ENCODE measurements around the gene FHL2.

Gene FHL2

GRCh38 chr2:105338020-105338385 lies 60.8 kb downstream of the FHL2 start:
- H4K8ac ChIP-seq (ENCODE audit: low read length), result no peak overlapping the region
- WGBS, result 22% methylated on average over 4 of the region's 5 CpGs
- peak overlapping the region; percentile 84 to 95 for H3K4me3 ChIP-seq (ENCODE audit: insufficient read depth in 1 of 2, low read depth in 1 of 2, low read length in 2 of 2)
- peaks cover 7 to 43% of the 10 kb centered on the region in 2 experiments for H3K36me3 ChIP-seq (ENCODE audit: control insufficient read depth in 1 of 2, insufficient read depth in 2 of 2, low read depth in 1 of 2, low read length in 2 of 2)
- peak overlapping the region in 1 of 2 experiments; percentile 9 for H3K4ac ChIP-seq (ENCODE audit: low read depth in 1 of 2, low read length in 2 of 2)
- H2BK15ac ChIP-seq (ENCODE audit: low read depth, poor library complexity, severe bottlenecking), result no peak overlapping the region
- H2BK120ac ChIP-seq (ENCODE audit: low read depth, low read length), result no peak overlapping the region
- no peak overlapping the region for H3K27ac ChIP-seq (ENCODE audit: low read length, poor library complexity, severe bottlenecking)
- H3K9ac ChIP-seq (ENCODE audit: low read length), result peak overlapping the region; percentile 98
- no peak overlapping the region for H3K23ac ChIP-seq (ENCODE audit: low read length in 2 of 2)
- no peak overlapping the region for H2AK5ac ChIP-seq (ENCODE audit: low read length, severe bottlenecking)
- peaks cover 9% of the 10 kb centered on the region for H3K79me1 ChIP-seq (replicated peaks; ENCODE audit: low read length, poor library complexity, severe bottlenecking)
- H4K91ac ChIP-seq (ENCODE audit: low read length), result no peak overlapping the region
- DNase-seq, result no peak
- no peak overlapping the region for H2BK5ac ChIP-seq (ENCODE audit: low read depth, low read length, poor library complexity, severe bottlenecking)
- peaks cover 3% of the 10 kb centered on the region for H3K4me1 ChIP-seq (ENCODE audit: control insufficient read depth, insufficient read depth, low read depth, low read length)
- H3K14ac ChIP-seq (ENCODE audit: low read length in 2 of 2), result no peak overlapping the region
- no peak overlapping the region for H2BK12ac ChIP-seq (ENCODE audit: low read length in 2 of 2)
- no peaks in the 10 kb centered on the region for H3K9me3 ChIP-seq (ENCODE audit: control insufficient read depth, low read length)
- no peak overlapping the region for H2AFZ ChIP-seq (ENCODE audit: low read depth, low read length)
- no peak overlapping the region for H3K18ac ChIP-seq (ENCODE audit: low read depth in 1 of 2, low read length in 2 of 2)
- no peaks in the 10 kb centered on the region for H3K27me3 ChIP-seq (ENCODE audit: control insufficient read depth in 1 of 2, insufficient read depth in 1 of 2, low read length in 2 of 2)
- H3K4me2 ChIP-seq (ENCODE audit: low read length, poor library complexity, severe bottlenecking), result peak overlapping the region; percentile 84

- WGBS, result under 1% methylated on average over 49 of the region's 58 CpGs
Observed at GRCh38 chr2:105337122-105338019, 61.5 kb downstream of the FHL2 start, which contains the start of gene C2orf49. TSS of gene C2orf49 (plus strand) at chr2:105337540. CDS start at chr2:105337588, 48 bp downstream.

GRCh38 chr2:105336786-105337121 lies 62.1 kb downstream of the FHL2 start:
- 0% methylated on average over 4 of the region's 7 CpGs for WGBS
- Histone ChIP-seq H3K4me1 (ENCODE audit: control insufficient read depth, insufficient read depth, low read depth, low read length) (peaks cover 3% of the 10 kb centered on the region), H3K23ac (ENCODE audit: low read length in 2 of 2) (no peak overlapping the region), H3K79me1 (replicated peaks; ENCODE audit: low read length, poor library complexity, severe bottlenecking) (peaks cover 9% of the 10 kb centered on the region), H2BK5ac (ENCODE audit: low read depth, low read length, poor library complexity, severe bottlenecking) (no peak overlapping the region), H3K9me3 (ENCODE audit: control insufficient read depth, low read length) (no peaks in the 10 kb centered on the region), H3K27ac (ENCODE audit: low read length, poor library complexity, severe bottlenecking) (peak overlapping the region; percentile 96), H2AK5ac (ENCODE audit: low read length, severe bottlenecking) (no peak overlapping the region), H3K4me3 (ENCODE audit: insufficient read depth in 1 of 2, low read depth in 1 of 2, low read length in 2 of 2) (peak overlapping the region in 1 of 2 experiments; percentile 95), H3K27me3 (ENCODE audit: control insufficient read depth in 1 of 2, insufficient read depth in 1 of 2, low read length in 2 of 2) (no peaks in the 10 kb centered on the region), H3K9ac (ENCODE audit: low read length) (peak overlapping the region; percentile 98), H2BK120ac (ENCODE audit: low read depth, low read length) (no peak overlapping the region), H2BK15ac (ENCODE audit: low read depth, poor library complexity, severe bottlenecking) (no peak overlapping the region), H4K91ac (ENCODE audit: low read length) (no peak overlapping the region), H4K8ac (ENCODE audit: low read length) (no peak overlapping the region), H3K14ac (ENCODE audit: low read length in 2 of 2) (no peak overlapping the region), H2BK12ac (ENCODE audit: low read length in 2 of 2) (no peak overlapping the region), H3K4me2 (ENCODE audit: low read length, poor library complexity, severe bottlenecking) (peak overlapping the region; percentile 48), H3K4ac (ENCODE audit: low read depth in 1 of 2, low read length in 2 of 2) (peak overlapping the region in 1 of 2 experiments; percentile 3), H3K36me3 (ENCODE audit: control insufficient read depth in 1 of 2, insufficient read depth in 2 of 2, low read depth in 1 of 2, low read length in 2 of 2) (peaks cover 3 to 31% of the 10 kb centered on the region in 2 experiments), H2AFZ (ENCODE audit: low read depth, low read length) (no peak overlapping the region), H3K18ac (ENCODE audit: low read depth in 1 of 2, low read length in 2 of 2) (no peak overlapping the region)
- no peak for DNase-seq

More at GRCh38 chr2:105337122-105338019, 61.5 kb downstream of the FHL2 start, which contains the start of gene C2orf49:
- peak within 1 kb of the TSS; percentile 84 for H3K4me2 ChIP-seq (ENCODE audit: low read length, poor library complexity, severe bottlenecking)
- peak within 1 kb of the TSS; percentile 55 to 98 for H3K4ac ChIP-seq (ENCODE audit: low read depth in 1 of 2, low read length in 2 of 2)
- DNase-seq, result peak; percentile 91
- H2BK5ac ChIP-seq (ENCODE audit: low read depth, low read length, poor library complexity, severe bottlenecking), result peak within 1 kb of the TSS; percentile 98
- H3K9ac ChIP-seq (ENCODE audit: low read length), result peak within 1 kb of the TSS; percentile 98
- H4K8ac ChIP-seq (ENCODE audit: low read length), result peak within 1 kb of the TSS; percentile 94
- peak within 1 kb of the TSS; percentile 96 for H3K27ac ChIP-seq (ENCODE audit: low read length, poor library complexity, severe bottlenecking)
- H2AK5ac ChIP-seq (ENCODE audit: low read length, severe bottlenecking), result no peak within 1 kb of the TSS
- peaks cover 6 to 37% of the 10 kb centered on the region in 2 experiments for H3K36me3 ChIP-seq (ENCODE audit: control insufficient read depth in 1 of 2, insufficient read depth in 2 of 2, low read depth in 1 of 2, low read length in 2 of 2)
- H3K14ac ChIP-seq (ENCODE audit: low read length in 2 of 2), result peak within 1 kb of the TSS in 1 of 2 experiments; percentile 77
- no peak within 1 kb of the TSS for H3K23ac ChIP-seq (ENCODE audit: low read length in 2 of 2)
- no peaks in the 10 kb centered on the region for H3K9me3 ChIP-seq (ENCODE audit: control insufficient read depth, low read length)
- H2BK12ac ChIP-seq (ENCODE audit: low read length in 2 of 2), result no peak within 1 kb of the TSS
- peak within 1 kb of the TSS; percentile 83 for H4K91ac ChIP-seq (ENCODE audit: low read length)
- H3K79me1 ChIP-seq (replicated peaks; ENCODE audit: low read length, poor library complexity, severe bottlenecking), result peaks cover 10% of the 10 kb centered on the region
- no peak within 1 kb of the TSS for H2BK15ac ChIP-seq (ENCODE audit: low read depth, poor library complexity, severe bottlenecking)
- H3K4me3 ChIP-seq (ENCODE audit: insufficient read depth in 1 of 2, low read depth in 1 of 2, low read length in 2 of 2), result peak within 1 kb of the TSS; percentile 84 to 95
- peak within 1 kb of the TSS; percentile 95 for H2AFZ ChIP-seq (ENCODE audit: low read depth, low read length)
- H3K4me1 ChIP-seq (ENCODE audit: control insufficient read depth, insufficient read depth, low read depth, low read length), result peaks cover 3% of the 10 kb centered on the region
- peak within 1 kb of the TSS; percentile 81 to 96 for H3K18ac ChIP-seq (ENCODE audit: low read depth in 1 of 2, low read length in 2 of 2)
- peak within 1 kb of the TSS; percentile 81 for H2BK120ac ChIP-seq (ENCODE audit: low read depth, low read length)
- H3K27me3 ChIP-seq (ENCODE audit: control insufficient read depth in 1 of 2, insufficient read depth in 1 of 2, low read length in 2 of 2), result no peaks in the 10 kb centered on the region

- no peak overlapping the region for H2BK15ac ChIP-seq (ENCODE audit: low read depth, poor library complexity, severe bottlenecking)
- no peak overlapping the region for H2BK120ac ChIP-seq (ENCODE audit: low read depth, low read length)
- H3K4me2 ChIP-seq (ENCODE audit: low read length, poor library complexity, severe bottlenecking), result no peak overlapping the region
- H3K18ac ChIP-seq (ENCODE audit: low read depth in 1 of 2, low read length in 2 of 2), result no peak overlapping the region
- no peak overlapping the region for H3K27ac ChIP-seq (ENCODE audit: low read length, poor library complexity, severe bottlenecking)
- no peak overlapping the region for H2AFZ ChIP-seq (ENCODE audit: low read depth, low read length)
- H3K23ac ChIP-seq (ENCODE audit: low read length in 2 of 2), result no peak overlapping the region
- H4K8ac ChIP-seq (ENCODE audit: low read length), result no peak overlapping the region
- no peak overlapping the region for H3K4me3 ChIP-seq (ENCODE audit: insufficient read depth in 1 of 2, low read depth in 1 of 2, low read length in 2 of 2)
- WGBS, result 100% methylated on average over 1 of the region's 2 CpGs
- no peak for DNase-seq
- H3K9me3 ChIP-seq (ENCODE audit: control insufficient read depth, low read length), result no peaks in the 10 kb centered on the region
- H4K91ac ChIP-seq (ENCODE audit: low read length), result no peak overlapping the region
- no peak overlapping the region for H3K4ac ChIP-seq (ENCODE audit: low read depth in 1 of 2, low read length in 2 of 2)
- peaks cover 4% of the 10 kb centered on the region for H3K79me1 ChIP-seq (replicated peaks; ENCODE audit: low read length, poor library complexity, severe bottlenecking)
- no peak overlapping the region for H2BK12ac ChIP-seq (ENCODE audit: low read length in 2 of 2)
- no peak overlapping the region for H3K14ac ChIP-seq (ENCODE audit: low read length in 2 of 2)
- no peak overlapping the region for H2BK5ac ChIP-seq (ENCODE audit: low read depth, low read length, poor library complexity, severe bottlenecking)
- peaks cover 0 to 18% of the 10 kb centered on the region in 2 experiments for H3K36me3 ChIP-seq (ENCODE audit: control insufficient read depth in 1 of 2, insufficient read depth in 2 of 2, low read depth in 1 of 2, low read length in 2 of 2)
- H3K27me3 ChIP-seq (ENCODE audit: control insufficient read depth in 1 of 2, insufficient read depth in 1 of 2, low read length in 2 of 2), result no peaks in the 10 kb centered on the region
- peaks cover 6% of the 10 kb centered on the region for H3K4me1 ChIP-seq (ENCODE audit: control insufficient read depth, insufficient read depth, low read depth, low read length)
- H2AK5ac ChIP-seq (ENCODE audit: low read length, severe bottlenecking), result no peak overlapping the region
- no peak overlapping the region for H3K9ac ChIP-seq (ENCODE audit: low read length)
Observed at GRCh38 chr2:105335469-105335868, 63.4 kb downstream of the FHL2 start.
